ENCODE results near the gene FBXL15. TPM values are rescaled to one million over a fixed set of nuclear protein-coding genes. Genes with fewer than 3 reads are reported as not detected.

The FBXL15 gene, protein sequence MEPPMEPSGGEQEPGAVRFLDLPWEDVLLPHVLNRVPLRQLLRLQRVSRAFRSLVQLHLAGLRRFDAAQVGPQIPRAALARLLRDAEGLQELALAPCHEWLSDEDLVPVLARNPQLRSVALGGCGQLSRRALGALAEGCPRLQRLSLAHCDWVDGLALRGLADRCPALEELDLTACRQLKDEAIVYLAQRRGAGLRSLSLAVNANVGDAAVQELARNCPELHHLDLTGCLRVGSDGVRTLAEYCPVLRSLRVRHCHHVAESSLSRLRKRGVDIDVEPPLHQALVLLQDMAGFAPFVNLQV
- total RNA-seq, result 14.5 and 18.5 TPM in 2 replicates

DNA sequence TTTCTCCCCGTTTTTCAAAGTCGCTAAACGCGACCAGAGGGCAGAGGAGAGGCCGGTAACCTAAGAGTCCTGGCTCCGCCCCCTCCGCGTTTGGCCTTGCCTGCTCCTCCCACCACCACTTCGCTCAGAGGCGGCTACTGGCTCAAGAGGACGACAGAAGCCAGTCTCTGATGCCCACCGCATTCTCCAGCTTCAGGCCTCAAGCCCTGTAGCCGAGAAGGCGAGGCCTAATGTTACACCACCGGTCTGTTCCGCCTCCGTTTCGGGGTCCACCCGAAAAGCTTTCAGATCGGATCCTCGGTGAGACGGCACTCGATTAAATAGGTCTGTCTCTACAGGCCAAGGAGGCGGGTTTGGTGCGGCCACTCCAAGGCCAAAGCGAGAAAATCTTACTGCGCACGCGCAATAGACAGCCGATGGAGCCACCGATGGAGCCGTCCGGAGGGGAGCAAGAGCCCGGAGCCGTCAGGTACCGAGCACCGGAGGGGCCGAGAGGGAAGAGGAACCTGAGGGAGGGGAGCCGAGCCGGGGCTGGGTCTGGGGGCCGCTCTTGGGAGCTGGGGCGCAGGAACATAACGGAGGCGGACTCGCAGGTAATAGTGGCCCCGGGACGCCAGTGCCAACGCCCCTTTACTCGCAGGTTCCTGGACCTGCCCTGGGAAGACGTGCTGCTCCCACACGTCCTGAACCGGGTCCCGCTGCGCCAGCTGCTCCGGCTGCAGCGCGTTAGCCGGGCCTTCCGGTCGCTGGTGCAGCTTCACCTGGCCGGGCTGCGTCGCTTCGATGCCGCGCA is at the start of gene FBXL15:
TSS of gene FBXL15 (plus strand) at position 123 of the 793 bp plus-strand sequence. CDS start at position 417, 294 bp downstream.
- Mint-ChIP-seq H3K4me3 (peak within 1 kb of the TSS; percentile 99), H3K36me3 (ENCODE audit: low read depth) (peaks cover 14% of the 10 kb centered on the region), H3K27ac (peak within 1 kb of the TSS; percentile 98), H3K4me1 (ENCODE audit: low read depth) (peaks cover 34% of the 10 kb centered on the region), H3K27me3 (ENCODE audit: insufficient read depth) (peaks cover 9% of the 10 kb centered on the region), H3K9me3 (no peaks in the 10 kb centered on the region)
- intact Hi-C loops (cut with micrococcal nuclease), result loop anchor here (1.0 kb wide), 9 partner anchors 11 to 269 kb away; partner anchors contain the start of genes ACTR1A, CUEDC2, GBF1 and NFKB2
- peak; percentile 96 for DNase-seq (ENCODE audit: low spot score)

DNA sequence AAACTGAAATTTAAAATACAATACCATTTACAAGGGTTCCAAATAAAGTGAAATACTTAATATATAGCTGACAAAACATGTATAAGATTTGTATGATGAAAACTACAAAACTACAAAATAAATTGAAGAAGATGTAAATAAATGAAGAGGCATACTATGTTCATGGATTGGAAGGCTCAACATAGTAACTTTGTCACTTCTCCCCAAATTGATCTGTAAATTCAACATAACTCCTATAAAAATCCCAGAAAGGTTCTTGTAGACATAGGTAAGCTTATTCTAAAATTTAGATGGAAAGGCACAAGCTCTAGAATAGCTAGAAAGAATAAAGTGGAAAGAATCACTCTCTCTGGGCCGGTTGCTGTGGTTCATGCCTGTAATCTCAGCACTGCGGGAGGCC is 49.3 kb upstream of the FBXL15 start:
- Mint-ChIP-seq H3K27ac (no peak overlapping the region), H3K4me1 (ENCODE audit: low read depth) (no peaks in the 10 kb centered on the region), H3K36me3 (ENCODE audit: low read depth) (peaks cover 54% of the 10 kb centered on the region), H3K27me3 (ENCODE audit: insufficient read depth) (no peaks in the 10 kb centered on the region), H3K4me3 (no peak overlapping the region), H3K9me3 (no peaks in the 10 kb centered on the region)
- intact Hi-C loops (cut with micrococcal nuclease), result no loop called here
- no peak for DNase-seq (ENCODE audit: low spot score)

GRCh38 chr10:102375250-102375649 is 45.4 kb upstream of the FBXL15 start:
- no peak overlapping the region for H3K27ac Mint-ChIP-seq
- intact Hi-C loops (cut with micrococcal nuclease), result no loop called here
- H3K27me3 Mint-ChIP-seq (ENCODE audit: insufficient read depth), result no peaks in the 10 kb centered on the region
- no peaks in the 10 kb centered on the region for H3K4me1 Mint-ChIP-seq (ENCODE audit: low read depth)
- peaks cover 30% of the 10 kb centered on the region for H3K36me3 Mint-ChIP-seq (ENCODE audit: low read depth)
- H3K9me3 Mint-ChIP-seq, result no peaks in the 10 kb centered on the region
- no peak overlapping the region for H3K4me3 Mint-ChIP-seq
- no peak for DNase-seq (ENCODE audit: low spot score)

DNA sequence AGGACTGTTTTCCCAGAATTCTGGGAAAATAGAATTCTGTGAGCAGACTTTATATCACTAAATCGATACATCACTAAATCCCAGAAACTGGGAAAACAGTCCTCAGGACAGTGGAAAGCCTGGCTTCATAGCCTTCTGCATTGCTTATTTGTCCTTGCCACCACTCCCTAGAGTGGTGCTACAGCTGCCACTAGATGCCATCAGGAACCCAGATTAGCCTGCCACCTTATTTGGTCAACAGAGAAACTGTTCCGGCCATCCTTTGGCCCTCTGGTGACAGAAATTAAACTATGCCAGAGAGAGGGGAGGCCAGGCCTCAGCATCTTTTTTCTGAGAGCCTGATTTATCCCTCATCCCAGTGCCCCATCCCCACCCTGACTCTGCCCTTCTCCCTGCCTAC is 44.8 kb upstream of the FBXL15 start:
- DNase-seq (ENCODE audit: low spot score), result no peak
- Mint-ChIP-seq H3K4me1 (ENCODE audit: low read depth) (no peaks in the 10 kb centered on the region), H3K27ac (no peak overlapping the region), H3K36me3 (ENCODE audit: low read depth) (peaks cover 24% of the 10 kb centered on the region), H3K4me3 (no peak overlapping the region), H3K27me3 (ENCODE audit: insufficient read depth) (no peaks in the 10 kb centered on the region), H3K9me3 (no peaks in the 10 kb centered on the region)
- intact Hi-C loops (cut with micrococcal nuclease), result no loop called here

DNA sequence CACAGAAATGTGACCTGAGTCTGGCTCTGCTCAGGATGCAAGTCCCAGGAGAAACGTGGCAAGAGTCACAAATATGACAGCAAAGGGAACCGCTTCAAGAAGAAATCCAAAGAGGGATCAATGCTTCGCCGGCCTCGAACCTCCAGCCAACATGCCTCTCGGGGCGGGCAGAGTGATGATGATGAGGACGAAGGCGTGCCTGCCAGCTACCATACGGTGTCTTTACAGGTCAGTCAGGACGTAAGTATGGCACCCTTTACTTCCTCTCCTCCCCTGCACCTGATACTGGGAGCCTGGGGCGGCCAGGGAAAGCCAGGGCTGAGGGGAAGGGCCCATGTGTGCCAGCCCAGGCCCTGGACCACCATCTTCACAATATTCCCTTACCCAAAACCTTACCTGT is 43.7 kb upstream of the FBXL15 start:
- Mint-ChIP-seq H3K4me3 (no peak overlapping the region), H3K9me3 (no peaks in the 10 kb centered on the region), H3K27ac (no peak overlapping the region), H3K27me3 (ENCODE audit: insufficient read depth) (no peaks in the 10 kb centered on the region), H3K4me1 (ENCODE audit: low read depth) (no peaks in the 10 kb centered on the region), H3K36me3 (ENCODE audit: low read depth) (peaks cover 20% of the 10 kb centered on the region)
- intact Hi-C loops (cut with micrococcal nuclease), result no loop called here
- no peak for DNase-seq (ENCODE audit: low spot score)

DNA sequence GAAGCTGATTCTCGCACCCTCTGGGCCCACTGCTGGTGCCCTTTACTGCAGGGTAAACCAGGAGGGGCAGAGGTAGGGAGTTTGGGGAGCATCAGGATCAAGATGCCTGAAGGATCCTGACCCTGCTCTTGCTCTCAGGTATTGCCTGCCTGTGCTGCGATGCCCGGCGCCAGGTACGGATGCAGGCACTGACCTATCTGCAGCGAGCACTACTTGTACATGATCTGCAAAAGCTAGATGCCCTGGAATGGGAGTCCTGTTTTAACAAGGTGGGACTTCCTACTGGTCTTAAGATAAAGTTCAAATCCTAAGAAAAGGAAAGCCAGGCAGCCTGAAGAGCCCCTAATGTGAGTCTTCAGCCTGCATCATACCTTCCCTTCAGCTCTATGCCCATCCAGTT is 41.3 kb upstream of the FBXL15 start:
- Mint-ChIP-seq H3K9me3 (no peaks in the 10 kb centered on the region), H3K27me3 (ENCODE audit: insufficient read depth) (no peaks in the 10 kb centered on the region), H3K27ac (no peak overlapping the region), H3K4me1 (ENCODE audit: low read depth) (peaks cover 8% of the 10 kb centered on the region), H3K4me3 (no peak overlapping the region), H3K36me3 (ENCODE audit: low read depth) (peaks cover 16% of the 10 kb centered on the region)
- intact Hi-C loops (cut with micrococcal nuclease), result no loop called here
- DNase-seq (ENCODE audit: low spot score), result no peak

GRCh38 chr10:102381983-102382382 is 38.7 kb upstream of the FBXL15 start:
- H3K36me3 Mint-ChIP-seq (ENCODE audit: low read depth), result peaks cover 11% of the 10 kb centered on the region
- no peaks in the 10 kb centered on the region for H3K9me3 Mint-ChIP-seq
- peaks cover 19% of the 10 kb centered on the region for H3K4me1 Mint-ChIP-seq (ENCODE audit: low read depth)
- DNase-seq (ENCODE audit: low spot score), result no peak
- intact Hi-C loops (cut with micrococcal nuclease), result no loop called here
- H3K27me3 Mint-ChIP-seq (ENCODE audit: insufficient read depth), result no peaks in the 10 kb centered on the region
- H3K4me3 Mint-ChIP-seq, result no peak overlapping the region
- H3K27ac Mint-ChIP-seq, result no peak overlapping the region

GRCh38 chr10:102382871-102383270 is 37.8 kb upstream of the FBXL15 start:
- DNase-seq (ENCODE audit: low spot score), result no peak
- no peak overlapping the region for H3K27ac Mint-ChIP-seq
- H3K9me3 Mint-ChIP-seq, result no peaks in the 10 kb centered on the region
- no peak overlapping the region for H3K4me3 Mint-ChIP-seq
- intact Hi-C loops (cut with micrococcal nuclease), result no loop called here
- H3K4me1 Mint-ChIP-seq (ENCODE audit: low read depth), result peaks cover 19% of the 10 kb centered on the region
- H3K36me3 Mint-ChIP-seq (ENCODE audit: low read depth), result peaks cover 11% of the 10 kb centered on the region
- H3K27me3 Mint-ChIP-seq (ENCODE audit: insufficient read depth), result no peaks in the 10 kb centered on the region

DNA sequence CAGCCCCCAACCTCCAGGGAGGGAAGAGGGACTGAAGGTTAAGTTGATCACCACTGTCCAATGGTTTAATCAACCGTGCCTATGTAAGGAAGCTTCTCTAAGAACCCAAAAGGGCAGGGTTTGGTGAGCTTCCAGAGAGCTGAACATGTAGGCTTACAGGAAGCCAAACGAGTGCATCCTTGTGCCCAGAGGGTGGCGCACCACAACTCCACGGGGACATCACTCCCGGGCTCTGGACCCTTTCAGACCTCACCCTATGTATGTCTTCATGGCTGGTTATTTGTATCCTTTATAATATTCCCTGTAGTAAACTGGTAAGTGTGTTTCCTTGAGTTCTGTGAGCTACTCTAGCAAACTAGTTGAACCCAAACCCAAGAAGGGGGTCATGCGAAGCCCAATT is 36.6 kb upstream of the FBXL15 start:
- Mint-ChIP-seq H3K27me3 (ENCODE audit: insufficient read depth) (no peaks in the 10 kb centered on the region), H3K9me3 (no peaks in the 10 kb centered on the region), H3K36me3 (ENCODE audit: low read depth) (peaks cover 11% of the 10 kb centered on the region), H3K4me1 (ENCODE audit: low read depth) (peaks cover 19% of the 10 kb centered on the region), H3K4me3 (no peak overlapping the region), H3K27ac (no peak overlapping the region)
- intact Hi-C loops (cut with micrococcal nuclease), result no loop called here
- DNase-seq (ENCODE audit: low spot score), result no peak

- peaks cover 11% of the 10 kb centered on the region for H3K36me3 Mint-ChIP-seq (ENCODE audit: low read depth)
- no peak overlapping the region for H3K4me3 Mint-ChIP-seq
- no peak overlapping the region for H3K27ac Mint-ChIP-seq
- DNase-seq (ENCODE audit: low spot score), result no peak
- no peaks in the 10 kb centered on the region for H3K27me3 Mint-ChIP-seq (ENCODE audit: insufficient read depth)
- peaks cover 19% of the 10 kb centered on the region for H3K4me1 Mint-ChIP-seq (ENCODE audit: low read depth)
- intact Hi-C loops (cut with micrococcal nuclease), result no loop called here
- no peaks in the 10 kb centered on the region for H3K9me3 Mint-ChIP-seq
Measured at GRCh38 chr10:102384606-102385429, 35.8 kb upstream of the FBXL15 start.

GRCh38 chr10:102389894-102390293 is 30.7 kb upstream of the FBXL15 start:
- Mint-ChIP-seq H3K9me3 (no peaks in the 10 kb centered on the region), H3K27ac (no peak overlapping the region), H3K4me1 (ENCODE audit: low read depth) (peaks cover 22% of the 10 kb centered on the region), H3K27me3 (ENCODE audit: insufficient read depth) (no peaks in the 10 kb centered on the region), H3K36me3 (ENCODE audit: low read depth) (peaks cover 2% of the 10 kb centered on the region), H3K4me3 (no peak overlapping the region)
- no peak for DNase-seq (ENCODE audit: low spot score)
- intact Hi-C loops (cut with micrococcal nuclease), result loop anchor here (10.0 kb wide), 2 partner anchors 575 to 805 kb away; partner anchors contain the start of genes NT5C2 and OGA

- no peak for DNase-seq (ENCODE audit: low spot score)
- Mint-ChIP-seq H3K4me3 (no peak overlapping the region), H3K4me1 (ENCODE audit: low read depth) (peaks cover 30% of the 10 kb centered on the region), H3K27ac (no peak overlapping the region), H3K36me3 (ENCODE audit: low read depth) (peaks cover 16% of the 10 kb centered on the region), H3K9me3 (no peaks in the 10 kb centered on the region), H3K27me3 (ENCODE audit: insufficient read depth) (no peaks in the 10 kb centered on the region)
- intact Hi-C loops (cut with micrococcal nuclease), result loop anchor here (10.0 kb wide), 2 partner anchors 578 to 802 kb away; partner anchors contain the start of genes NT5C2 and OGA
Measured at GRCh38 chr10:102392306-102392705, 28.3 kb upstream of the FBXL15 start.
